ENCODE results near the gene POLR2E.

- TF ChIP-seq GABPA (IDR thresholded peaks at IDR 0.05; ENCODE audit: low read depth) (no peak), USF1 (IDR thresholded peaks at IDR 0.05; ENCODE audit: borderline replicate concordance, low read depth) (no peak), IRF3 (IDR thresholded peaks at IDR 0.05; ENCODE audit: low read depth, low read length) (no peak), CTCF (IDR thresholded peaks at IDR 0.05) (no peak), POLR2AphosphoS5 (IDR thresholded peaks at IDR 0.05; ENCODE audit: low read depth, low read length) (no peak), CHD2 (IDR thresholded peaks at IDR 0.05; ENCODE audit: low read length, partially characterized antibody) (no peak)
These were observed 26.2 kb upstream of the POLR2E start for GRCh38 chr19:1121395-1121794.
